ENCODE results near the gene NOC3L. TPM values are rescaled to one million over a fixed set of nuclear protein-coding genes. Genes with fewer than 3 reads are reported as not detected.

NOC3L gene
- total and polyA plus RNA-seq, 2 of the 4 experiments (the other 2 are of a cell fraction): 11.9 to 26.5 TPM

DNA sequence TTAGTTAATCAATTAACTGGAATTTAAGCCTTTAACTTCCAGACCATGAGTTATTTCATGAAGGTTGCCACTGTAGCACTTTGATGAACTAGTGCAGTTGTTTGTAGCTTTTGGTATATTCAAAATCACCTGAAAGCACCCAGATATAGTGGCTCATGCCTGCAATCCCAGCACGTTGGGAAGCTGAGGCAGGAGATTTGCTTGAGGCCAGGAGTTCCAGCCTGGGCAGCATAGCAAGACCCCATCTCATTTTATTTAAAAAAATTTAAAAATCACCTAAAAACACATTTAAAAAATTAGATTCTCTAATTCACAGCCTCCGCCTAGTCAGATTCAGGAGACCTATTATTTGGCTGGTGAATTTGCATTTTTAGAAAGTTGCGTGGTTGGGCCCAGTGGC, 48.6 kb upstream of the NOC3L start:
- H4K8ac ChIP-seq (ENCODE audit: low read depth in 2 of 2, low read length in 2 of 2): no peak overlapping the region
- H4K5ac ChIP-seq (ENCODE audit: low read depth, low read length): no peak overlapping the region
- no peak overlapping the region for H3K14ac ChIP-seq (replicated peaks; ENCODE audit: low read depth, low read length)
- H3K79me1 ChIP-seq (ENCODE audit: low read depth in 1 of 2, low read length in 2 of 2): peaks cover 17 to 37% of the 10 kb centered on the region in 2 experiments
- no peak overlapping the region for H3K9ac ChIP-seq (ENCODE audit: low read depth, low read length)
- no peak for DNase-seq
- no peak overlapping the region for H4K91ac ChIP-seq (ENCODE audit: insufficient read depth, low read depth, low read length)
- no peak overlapping the region for H3K23ac ChIP-seq (ENCODE audit: low read depth, low read length)
- no peak overlapping the region for H3K27ac ChIP-seq (ENCODE audit: insufficient read depth, low read length)
- no peaks in the 10 kb centered on the region for H3K9me3 ChIP-seq (ENCODE audit: control insufficient read depth, insufficient read depth, low read length)
- H2AFZ ChIP-seq (replicated peaks; ENCODE audit: low read length, poor library complexity): no peak overlapping the region
- no peaks in the 10 kb centered on the region for H3K36me3 ChIP-seq (ENCODE audit: control insufficient read depth, insufficient read depth, low read length)
- no peak overlapping the region for H2AK9ac ChIP-seq (replicated peaks; ENCODE audit: low read depth, low read length, poor library complexity)
- in situ Hi-C loops (cut with MboI; ENCODE audit: low sequenced_read_pairs): no loop called here
- H2AK5ac ChIP-seq (ENCODE audit: low read depth, low read length): no peak overlapping the region
- H3K27me3 ChIP-seq (ENCODE audit: control insufficient read depth, insufficient read depth, low read length): no peaks in the 10 kb centered on the region
- CTCF ChIA-PET: interaction anchor here (0.7 to 1.7 kb wide), 2 partner anchors 33 kb away, joined by 4 to 9 read pairs; no protein-coding TSS in a partner anchor
- H3K4me3 ChIP-seq (ENCODE audit: insufficient read depth, low read depth, low read length): no peak overlapping the region
- H2BK15ac ChIP-seq (ENCODE audit: low read depth, low read length): no peak overlapping the region
- H3K4ac ChIP-seq (ENCODE audit: low read depth, low read length): no peak overlapping the region
- dilution Hi-C loops (cut with HindIII; ENCODE audit: low sequenced_read_pairs, unreplicated experiment): no loop called here
- H2BK20ac ChIP-seq (ENCODE audit: low read depth, low read length): no peak overlapping the region
- H4K20me1 ChIP-seq (ENCODE audit: insufficient read depth, low read length): peaks cover 11% of the 10 kb centered on the region; the same call in 1 of the 2 replicates
- no peak overlapping the region; the same call in 1 of the 2 replicates for H3K18ac ChIP-seq (ENCODE audit: low read depth, low read length)
- WGBS, 2 experiments (ENCODE audit: extremely low coverage in 2 of 2, insufficient read length in 1 of 2): 80 to 100% methylated on average over 1 to 2 of the region's 3 CpGs
- no peak overlapping the region for H3K4me2 ChIP-seq (ENCODE audit: low read depth, low read length)
- TF ChIP-seq CEBPB (IDR thresholded peaks at IDR 0.05; ENCODE audit: low read depth, low read length) (no peak), MXI1 (IDR thresholded peaks at IDR 0.05; ENCODE audit: borderline replicate concordance, low read depth, low read length) (no peak), BHLHE40 (IDR thresholded peaks at IDR 0.05; ENCODE audit: low read depth, low read length) (no peak), MAZ (IDR thresholded peaks at IDR 0.05; ENCODE audit: borderline replicate concordance, low read depth, low read length) (no peak), SMC3 (IDR thresholded peaks at IDR 0.05; ENCODE audit: low read depth, low read length) (no peak), RAD21 (IDR thresholded peaks at IDR 0.05; ENCODE audit: low read length) (no peak), RCOR1 (IDR thresholded peaks at IDR 0.05; ENCODE audit: insufficient replicate concordance, low read length) (no peak), ELK1 (IDR thresholded peaks at IDR 0.05; ENCODE audit: borderline replicate concordance, low read depth, low read length) (no peak), POLR2A (IDR thresholded peaks at IDR 0.05; ENCODE audit: low read depth, low read length) (no peak), MAFK (IDR thresholded peaks at IDR 0.05; ENCODE audit: low read depth, low read length) (no peak), RFX5 (IDR thresholded peaks at IDR 0.05; ENCODE audit: low read depth, low read length) (no peak), CHD1 (IDR thresholded peaks at IDR 0.05; ENCODE audit: low read depth, low read length) (no peak), NFE2L2 (IDR thresholded peaks at IDR 0.05; ENCODE audit: low read depth, low read length) (no peak)
- TF ChIP-seq, protein P1, sequence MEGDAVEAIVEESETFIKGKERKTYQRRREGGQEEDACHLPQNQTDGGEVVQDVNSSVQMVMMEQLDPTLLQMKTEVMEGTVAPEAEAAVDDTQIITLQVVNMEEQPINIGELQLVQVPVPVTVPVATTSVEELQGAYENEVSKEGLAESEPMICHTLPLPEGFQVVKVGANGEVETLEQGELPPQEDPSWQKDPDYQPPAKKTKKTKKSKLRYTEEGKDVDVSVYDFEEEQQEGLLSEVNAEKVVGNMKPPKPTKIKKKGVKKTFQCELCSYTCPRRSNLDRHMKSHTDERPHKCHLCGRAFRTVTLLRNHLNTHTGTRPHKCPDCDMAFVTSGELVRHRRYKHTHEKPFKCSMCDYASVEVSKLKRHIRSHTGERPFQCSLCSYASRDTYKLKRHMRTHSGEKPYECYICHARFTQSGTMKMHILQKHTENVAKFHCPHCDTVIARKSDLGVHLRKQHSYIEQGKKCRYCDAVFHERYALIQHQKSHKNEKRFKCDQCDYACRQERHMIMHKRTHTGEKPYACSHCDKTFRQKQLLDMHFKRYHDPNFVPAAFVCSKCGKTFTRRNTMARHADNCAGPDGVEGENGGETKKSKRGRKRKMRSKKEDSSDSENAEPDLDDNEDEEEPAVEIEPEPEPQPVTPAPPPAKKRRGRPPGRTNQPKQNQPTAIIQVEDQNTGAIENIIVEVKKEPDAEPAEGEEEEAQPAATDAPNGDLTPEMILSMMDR (conservative IDR thresholded peaks at IDR 0.05; ENCODE audit: low read depth, low read length): no peak
- TF ChIP-seq, protein P2, sequence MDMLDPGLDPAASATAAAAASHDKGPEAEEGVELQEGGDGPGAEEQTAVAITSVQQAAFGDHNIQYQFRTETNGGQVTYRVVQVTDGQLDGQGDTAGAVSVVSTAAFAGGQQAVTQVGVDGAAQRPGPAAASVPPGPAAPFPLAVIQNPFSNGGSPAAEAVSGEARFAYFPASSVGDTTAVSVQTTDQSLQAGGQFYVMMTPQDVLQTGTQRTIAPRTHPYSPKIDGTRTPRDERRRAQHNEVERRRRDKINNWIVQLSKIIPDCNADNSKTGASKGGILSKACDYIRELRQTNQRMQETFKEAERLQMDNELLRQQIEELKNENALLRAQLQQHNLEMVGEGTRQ (IDR thresholded peaks at IDR 0.05; ENCODE audit: low read depth, low read length): no peak
- BruUV-seq (replicated peaks): no TSS peak
- ATAC-seq (ENCODE audit: low read depth): no peak
- intact Hi-C loops (cut with micrococcal nuclease): no loop called here
- H3K4me1 ChIP-seq (ENCODE audit: control insufficient read depth, insufficient read depth, low read length): peaks cover 7% of the 10 kb centered on the region
- H2BK120ac ChIP-seq (ENCODE audit: low read depth, low read length): no peak overlapping the region
- H2BK5ac ChIP-seq (ENCODE audit: low read depth, low read length, poor library complexity, severe bottlenecking): no peak overlapping the region
- H3K56ac ChIP-seq (ENCODE audit: extremely low read depth, insufficient read depth, low read length): no peak overlapping the region
- no peaks in the 10 kb centered on the region for H3K9me1 ChIP-seq (ENCODE audit: insufficient read depth, low read length)
- POLR2A ChIA-PET (ENCODE audit: unreplicated experiment): no interaction called here
